Lower lobe of right lung (tissue), 2 donors: ENCODE results near the gene GRK1. TPM values are rescaled to one million over a fixed set of nuclear protein-coding genes. Genes with fewer than 3 reads are reported as not detected.
A peak's percentile ranks its signal among the peaks of the same experiment; 100 is the strongest.

Experiments
- ATAC-seq, 2 donors: fragments of 200-7000 bp; cut with Tn5 transposase; one replicate each; pipeline ENCODE4 v1.9.1; 2020 to 2022; ENCODE audit warnings: mild to moderate bottlenecking in 2 of 2, moderate library complexity in 2 of 2
- DNase-seq: peaks from one replicate; pipeline ENCODE4 v3.0.0-alpha.2; 2020
- H3K27ac ChIP-seq: fragments of 200-600 bp; one replicate; pipeline ENCODE4 v1.8.0; 2022
- H3K27me3 ChIP-seq: fragments of 200-600 bp; one replicate; pipeline ENCODE4 v1.8.0; 2022; ENCODE audit warnings: low read depth
- H3K36me3 ChIP-seq: fragments of 200-600 bp; one replicate; pipeline ENCODE4 v1.8.0; 2022; ENCODE audit warnings: mild to moderate bottlenecking
- H3K4me1 ChIP-seq: fragments of 200-600 bp; one replicate; pipeline ENCODE4 v1.8.0; 2022
- H3K4me3 ChIP-seq: fragments of 200-600 bp; one replicate; pipeline ENCODE4 v1.8.0; 2022; ENCODE audit warnings: mild to moderate bottlenecking
- H3K9me3 ChIP-seq: fragments of 200-600 bp; one replicate; pipeline ENCODE4 v1.8.0; 2022
- intact Hi-C: fragments of 100-400 bp; cut with DNase I; formaldehyde crosslinking; loops from one replicate; pipeline ENCODE4 v1.11.0; 2022
- total RNA-seq: library from RNA; stranded (reverse); fragmentation: NEBNext Ultra II Directional; extraction: Animal tissue kit (Norgen Biotek cat#: 25700); gene quantifications from one replicate; pipeline ENCODE4 v1.2.1, GENCODE V29; 2021
- TF ChIP-seq, protein P1 (sequence below): fragments of 200-600 bp; IDR thresholded peaks from one replicate; pipeline ENCODE4 v1.8.0; 2022; ENCODE audit warnings: antibody characterized with exemption, mild to moderate bottlenecking
- donor health status: DM: no; HTN: yes; CAD: no; lungs with severe emphysema.

GRK1 gene
- total RNA-seq, 1 donor from 2014 or later, result not detected

DNA sequence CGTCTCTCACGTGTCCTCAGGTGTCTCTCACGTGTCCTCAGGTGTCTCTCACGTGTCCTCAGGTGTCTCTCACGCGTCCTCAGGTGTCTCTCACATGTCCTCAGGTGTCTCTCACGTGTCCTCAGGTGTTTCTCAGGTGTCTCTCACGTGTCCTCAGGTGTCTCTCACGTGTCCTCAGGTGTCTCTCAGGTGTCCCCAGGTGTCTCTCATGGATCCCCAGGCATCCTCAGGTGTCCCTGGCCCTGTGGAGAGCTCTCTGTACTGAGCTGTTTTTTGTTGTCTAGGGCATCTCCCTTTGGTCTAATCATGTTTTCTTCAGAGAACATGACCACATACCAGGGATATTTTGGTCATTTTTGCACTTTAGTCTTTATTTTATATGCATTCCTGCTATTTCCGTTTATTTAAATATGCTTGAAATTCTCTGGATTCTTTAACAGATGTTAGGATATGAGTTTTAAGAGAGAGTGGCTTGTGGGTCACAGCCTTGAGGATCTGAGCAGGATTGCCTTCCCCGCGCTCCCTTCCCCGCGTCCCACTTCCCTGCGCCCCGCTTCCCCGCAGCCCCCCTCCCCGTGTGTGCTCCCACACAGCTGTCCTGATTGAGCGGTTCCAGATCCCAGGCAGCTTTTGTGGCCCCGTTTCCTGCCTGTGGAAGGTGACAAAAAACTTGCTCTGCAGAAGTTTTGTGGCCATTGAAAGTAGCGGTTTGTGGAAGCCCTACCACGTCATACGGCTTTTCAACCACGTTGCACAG lies 40.9 kb upstream of the GRK1 start:
- peak; percentile 20 for DNase-seq
- no peaks in the 10 kb centered on the region for H3K4me1 ChIP-seq
- H3K36me3 ChIP-seq, result peaks cover 15% of the 10 kb centered on the region
- H3K9me3 ChIP-seq, result no peaks in the 10 kb centered on the region
- H3K4me3 ChIP-seq, result no peak overlapping the region
- ATAC-seq, result no peak
- H3K27me3 ChIP-seq, result no peaks in the 10 kb centered on the region
- TF ChIP-seq, protein P1, sequence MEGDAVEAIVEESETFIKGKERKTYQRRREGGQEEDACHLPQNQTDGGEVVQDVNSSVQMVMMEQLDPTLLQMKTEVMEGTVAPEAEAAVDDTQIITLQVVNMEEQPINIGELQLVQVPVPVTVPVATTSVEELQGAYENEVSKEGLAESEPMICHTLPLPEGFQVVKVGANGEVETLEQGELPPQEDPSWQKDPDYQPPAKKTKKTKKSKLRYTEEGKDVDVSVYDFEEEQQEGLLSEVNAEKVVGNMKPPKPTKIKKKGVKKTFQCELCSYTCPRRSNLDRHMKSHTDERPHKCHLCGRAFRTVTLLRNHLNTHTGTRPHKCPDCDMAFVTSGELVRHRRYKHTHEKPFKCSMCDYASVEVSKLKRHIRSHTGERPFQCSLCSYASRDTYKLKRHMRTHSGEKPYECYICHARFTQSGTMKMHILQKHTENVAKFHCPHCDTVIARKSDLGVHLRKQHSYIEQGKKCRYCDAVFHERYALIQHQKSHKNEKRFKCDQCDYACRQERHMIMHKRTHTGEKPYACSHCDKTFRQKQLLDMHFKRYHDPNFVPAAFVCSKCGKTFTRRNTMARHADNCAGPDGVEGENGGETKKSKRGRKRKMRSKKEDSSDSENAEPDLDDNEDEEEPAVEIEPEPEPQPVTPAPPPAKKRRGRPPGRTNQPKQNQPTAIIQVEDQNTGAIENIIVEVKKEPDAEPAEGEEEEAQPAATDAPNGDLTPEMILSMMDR, result no peak
- no peak overlapping the region for H3K27ac ChIP-seq
- intact Hi-C loops, result no loop called here

DNA sequence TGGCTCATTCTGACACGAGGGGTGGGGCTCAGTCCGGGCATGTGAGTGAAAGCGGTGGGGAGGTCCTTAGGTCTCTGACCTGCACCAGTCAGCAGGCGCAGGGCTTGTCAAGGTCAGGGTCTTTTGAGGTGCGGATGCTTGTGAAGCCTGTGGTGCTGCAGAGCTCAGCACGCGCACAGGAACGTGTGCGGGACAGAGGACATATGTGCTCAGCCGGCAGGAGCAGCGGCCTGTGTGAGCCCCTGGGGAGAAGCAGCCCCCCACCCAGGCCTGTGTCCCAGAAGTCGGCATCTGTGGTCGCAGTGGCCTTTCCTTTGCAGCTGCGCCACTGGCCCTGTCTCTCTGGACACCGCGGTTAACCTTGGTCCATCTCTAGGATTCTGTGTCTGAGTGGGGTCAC lies 39.9 kb upstream of the GRK1 start:
- TF ChIP-seq, protein P1, result no peak
- no peak for ATAC-seq
- Histone ChIP-seq H3K27ac (no peak overlapping the region), H3K27me3 (no peaks in the 10 kb centered on the region), H3K36me3 (peaks cover 25% of the 10 kb centered on the region), H3K4me3 (no peak overlapping the region), H3K9me3 (no peaks in the 10 kb centered on the region), H3K4me1 (no peaks in the 10 kb centered on the region)
- intact Hi-C loops, result no loop called here
- DNase-seq, result peak; percentile 40

DNA sequence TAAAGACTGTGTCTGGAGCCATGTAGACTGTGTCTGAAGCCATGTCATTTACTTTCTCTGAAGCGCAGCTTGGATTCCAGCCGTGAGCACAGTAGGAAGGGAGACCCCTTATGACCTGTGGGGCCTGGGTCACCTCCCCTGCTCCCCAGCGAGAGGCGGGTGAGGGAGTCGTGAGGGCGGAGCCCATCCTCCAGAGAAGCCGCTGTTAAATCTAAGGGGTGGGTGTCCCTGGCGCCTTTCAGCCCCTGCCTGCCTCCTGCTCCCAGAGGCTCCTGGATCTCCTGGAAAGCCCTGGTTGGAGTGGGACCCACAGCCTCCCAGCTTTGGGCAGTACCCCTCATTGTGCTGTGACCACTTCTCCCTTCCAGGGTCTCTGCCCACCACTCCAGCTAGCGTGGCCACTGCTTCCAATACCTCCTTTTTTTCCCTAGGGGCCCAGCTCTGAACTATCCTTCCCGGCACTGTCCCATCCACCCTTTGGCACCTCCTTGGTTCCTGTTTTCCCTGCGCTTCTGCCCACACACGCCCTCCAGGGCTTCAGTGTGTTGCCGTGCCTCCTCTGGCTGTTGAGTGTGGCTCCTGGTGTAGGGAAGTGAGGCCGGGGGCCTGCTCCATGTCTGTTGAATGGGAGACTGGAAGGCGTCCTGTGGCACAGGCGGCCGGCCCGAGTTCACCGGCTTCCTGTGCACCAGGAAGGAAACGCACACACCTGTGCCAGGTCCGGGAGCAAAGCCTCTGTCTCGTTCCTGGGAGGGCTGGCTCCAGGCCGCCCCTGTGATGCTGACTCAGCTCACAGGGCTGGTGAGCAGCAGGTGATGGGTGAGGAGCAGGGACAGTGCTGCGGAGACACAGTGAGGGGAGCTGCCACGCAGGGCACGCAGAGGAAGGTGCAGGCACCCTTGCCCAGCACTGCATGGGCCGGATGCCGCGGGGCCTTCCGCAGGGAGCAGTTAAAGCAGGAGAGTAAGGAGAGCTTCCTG lies 38.4 kb upstream of the GRK1 start:
- DNase-seq, result peak; percentile 42
- ATAC-seq, result no peak
- intact Hi-C loops, result no loop called here
- peaks cover 35% of the 10 kb centered on the region for H3K36me3 ChIP-seq
- H3K27ac ChIP-seq, result no peak overlapping the region
- no peaks in the 10 kb centered on the region for H3K4me1 ChIP-seq
- TF ChIP-seq, protein P1, result no peak
- no peak overlapping the region for H3K4me3 ChIP-seq
- no peaks in the 10 kb centered on the region for H3K27me3 ChIP-seq
- H3K9me3 ChIP-seq, result no peaks in the 10 kb centered on the region

DNA sequence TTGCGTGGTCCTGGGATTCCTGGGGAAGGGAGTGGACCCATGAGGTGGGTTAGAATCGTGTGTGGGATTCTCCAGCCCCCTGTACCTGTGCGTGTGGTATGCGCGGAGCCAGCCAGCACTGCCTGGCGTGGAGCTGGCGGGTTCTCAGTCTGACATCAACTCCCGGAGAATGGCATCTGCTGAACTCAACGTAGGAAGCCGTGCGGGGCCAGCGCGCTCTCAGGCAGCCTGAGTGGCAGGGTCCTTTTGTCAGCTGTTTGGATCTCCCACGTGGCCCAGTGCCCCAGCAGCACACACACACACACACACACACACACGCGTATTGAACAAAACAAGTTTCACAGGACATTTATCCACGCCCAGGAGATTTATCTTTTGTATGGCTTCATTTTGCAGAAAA lies 37.2 kb upstream of the GRK1 start:
- Histone ChIP-seq H3K9me3 (no peaks in the 10 kb centered on the region), H3K4me1 (no peaks in the 10 kb centered on the region), H3K36me3 (peaks cover 41% of the 10 kb centered on the region), H3K4me3 (no peak overlapping the region), H3K27ac (no peak overlapping the region), H3K27me3 (no peaks in the 10 kb centered on the region)
- ATAC-seq, result no peak
- peak; percentile 22 for DNase-seq
- intact Hi-C loops, result no loop called here
- TF ChIP-seq, protein P1, result no peak

DNA sequence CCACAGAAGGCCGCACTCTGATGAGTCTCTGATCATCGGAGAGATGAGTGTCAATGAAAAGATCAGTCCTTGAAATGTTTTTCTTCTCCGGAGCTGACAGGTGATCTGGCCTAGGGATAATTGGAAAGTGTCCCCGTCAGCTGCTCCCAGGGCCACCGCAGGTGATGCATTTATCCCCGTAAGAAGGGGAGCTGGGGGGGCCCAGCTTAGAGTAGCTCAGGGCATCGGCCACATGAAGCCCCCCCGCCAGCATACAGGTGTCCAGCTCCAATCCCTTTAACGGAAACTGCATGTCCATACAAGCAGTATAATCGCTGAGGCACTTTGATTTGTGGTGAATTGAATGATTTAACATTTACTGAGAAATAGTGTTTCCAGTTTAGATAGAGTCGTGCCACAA lies 36.7 kb upstream of the GRK1 start:
- Histone ChIP-seq H3K27ac (no peak overlapping the region), H3K4me3 (no peak overlapping the region), H3K27me3 (no peaks in the 10 kb centered on the region), H3K36me3 (peaks cover 45% of the 10 kb centered on the region), H3K9me3 (no peaks in the 10 kb centered on the region), H3K4me1 (no peaks in the 10 kb centered on the region)
- intact Hi-C loops, result no loop called here
- TF ChIP-seq, protein P1, result no peak
- ATAC-seq, result no peak
- DNase-seq, result peak; percentile 26
